Occipital lobe (tissue), 3 donors: Measurements from ENCODE around the gene PROZ. TPM values are rescaled to one million over a fixed set of nuclear protein-coding genes. Genes with fewer than 3 reads are reported as not detected.
A peak's percentile ranks its signal among the peaks of the same experiment; 100 is the strongest.

Experiments
- DNase-seq: peaks from one replicate; lab custom pipeline; 2025; lab: John Stamatoyannopoulos, UW
- small RNA-seq: library from RNA; depleted of rRNA; stranded (forward); fragments of <200 nt; gene quantifications from one replicate; pipeline ENCODE3, GENCODE V24; 2014
- total RNA-seq: library from RNA; depleted of rRNA; stranded (reverse); fragments of >200 nt; gene quantifications from one replicate; pipeline ENCODE4 v1.2.3, GENCODE V29; 2014

Gene PROZ
- total RNA-seq, 1 donor from 2014 or later = not detected

DNA sequence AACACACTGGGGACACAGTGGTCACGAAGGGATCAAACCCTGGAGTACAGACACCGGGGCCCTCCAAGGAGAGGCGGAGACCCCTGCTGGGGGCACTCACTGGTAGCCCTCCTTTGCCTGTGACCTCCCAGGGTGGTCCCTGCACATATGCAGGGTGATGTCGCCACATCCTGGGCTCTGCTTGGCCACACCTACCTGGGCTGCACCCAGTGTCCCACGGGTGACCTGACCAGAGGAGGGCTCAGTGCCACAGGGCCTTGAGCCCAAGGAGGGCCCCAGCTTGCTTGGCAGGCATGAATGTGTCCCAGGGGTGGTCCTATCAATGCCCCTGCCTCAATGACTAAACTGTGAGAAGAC is 45.9 kb downstream of the PROZ start:
- DNase-seq = no peak

GRCh38 chr13:113205428-113205931 is 47.0 kb downstream of the PROZ start:
- DNase-seq = no peak

DNA sequence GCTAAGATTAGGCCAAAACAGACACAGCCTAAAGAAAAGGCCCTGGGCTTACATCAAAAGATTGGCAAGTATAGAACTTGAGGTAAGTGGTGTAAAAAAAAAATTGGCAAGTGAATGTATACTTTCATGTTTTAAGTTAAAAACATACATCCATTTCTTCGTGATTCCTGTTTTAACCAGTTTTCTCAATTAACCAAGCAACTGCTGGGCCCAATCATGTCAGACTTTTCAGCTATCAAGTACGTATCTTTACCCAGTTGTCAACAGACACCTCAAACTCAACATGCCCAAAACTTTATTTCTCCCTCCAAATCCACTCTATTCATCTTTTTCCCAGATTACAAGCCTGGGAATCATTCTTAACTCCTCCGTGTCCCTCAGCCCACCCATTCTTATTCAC is 49.0 kb downstream of the PROZ start:
- DNase-seq = no peak

DNA sequence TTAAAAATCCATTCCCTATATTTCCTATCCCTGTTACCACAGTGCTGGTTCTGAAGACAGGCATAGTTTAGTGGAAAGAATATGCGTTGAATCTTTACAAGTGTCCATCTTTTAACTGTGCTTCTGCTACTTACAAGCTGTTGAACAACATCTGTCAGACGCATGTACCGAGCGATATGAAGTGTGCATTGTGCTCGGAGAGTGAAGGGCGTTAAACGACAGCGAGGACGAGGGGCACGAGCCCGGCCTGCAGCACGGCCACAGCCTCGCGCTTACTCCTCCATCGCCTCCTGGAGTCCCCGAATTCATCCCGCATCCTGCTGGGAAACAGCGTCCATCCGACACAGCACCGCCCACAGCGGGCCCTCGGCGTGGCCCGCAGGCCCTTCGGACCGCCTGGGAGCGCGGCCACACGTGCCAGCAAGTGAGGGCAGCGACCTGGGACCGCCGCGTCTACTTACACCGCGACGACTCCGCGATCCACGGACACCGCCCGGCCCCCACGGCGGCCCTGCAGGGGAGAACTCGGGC is 49.5 kb downstream of the PROZ start:
- no peak for DNase-seq

GRCh38 chr13:113208421-113209335 is 50.2 kb downstream of the PROZ start, which contains the start of gene PCID2:
PCID2 (minus strand) TSS chr13:113208669; CDS start chr13:113208634, 35 bp downstream.
- peak; percentile 79 for DNase-seq

- peak; percentile 63 for DNase-seq
These were observed 50.9 kb downstream of the PROZ start, which contains the start of gene CUL4A for GRCh38 chr13:113209336-113209758. CUL4A (plus strand) TSS chr13:113209613; CDS start chr13:113209628, 15 bp downstream.

- DNase-seq = peak; percentile 27
These were observed 51.4 kb downstream of the PROZ start for GRCh38 chr13:113209759-113210421.

DNA sequence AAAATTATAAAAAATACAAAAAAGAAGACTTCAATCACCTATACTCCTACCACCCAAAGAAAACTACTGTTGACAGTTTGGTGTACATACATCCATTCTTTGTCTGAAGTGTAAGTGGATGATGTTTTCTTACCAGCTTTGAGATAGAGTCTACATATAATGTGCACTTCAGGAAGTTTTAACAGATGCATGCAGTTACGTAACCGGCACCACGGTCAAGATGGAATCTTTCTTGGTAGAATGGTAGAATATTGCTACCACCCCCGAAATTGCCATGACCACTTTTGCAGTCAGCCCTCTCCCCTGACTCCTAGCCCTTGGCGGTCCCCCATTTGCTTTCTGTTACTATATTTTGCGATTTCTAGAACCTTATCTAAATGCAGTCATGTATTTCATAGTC is 52.4 kb downstream of the PROZ start:
- DNase-seq = no peak

GRCh38 chr13:113211774-113212173 is 53.3 kb downstream of the PROZ start:
- DNase-seq = no peak

DNA sequence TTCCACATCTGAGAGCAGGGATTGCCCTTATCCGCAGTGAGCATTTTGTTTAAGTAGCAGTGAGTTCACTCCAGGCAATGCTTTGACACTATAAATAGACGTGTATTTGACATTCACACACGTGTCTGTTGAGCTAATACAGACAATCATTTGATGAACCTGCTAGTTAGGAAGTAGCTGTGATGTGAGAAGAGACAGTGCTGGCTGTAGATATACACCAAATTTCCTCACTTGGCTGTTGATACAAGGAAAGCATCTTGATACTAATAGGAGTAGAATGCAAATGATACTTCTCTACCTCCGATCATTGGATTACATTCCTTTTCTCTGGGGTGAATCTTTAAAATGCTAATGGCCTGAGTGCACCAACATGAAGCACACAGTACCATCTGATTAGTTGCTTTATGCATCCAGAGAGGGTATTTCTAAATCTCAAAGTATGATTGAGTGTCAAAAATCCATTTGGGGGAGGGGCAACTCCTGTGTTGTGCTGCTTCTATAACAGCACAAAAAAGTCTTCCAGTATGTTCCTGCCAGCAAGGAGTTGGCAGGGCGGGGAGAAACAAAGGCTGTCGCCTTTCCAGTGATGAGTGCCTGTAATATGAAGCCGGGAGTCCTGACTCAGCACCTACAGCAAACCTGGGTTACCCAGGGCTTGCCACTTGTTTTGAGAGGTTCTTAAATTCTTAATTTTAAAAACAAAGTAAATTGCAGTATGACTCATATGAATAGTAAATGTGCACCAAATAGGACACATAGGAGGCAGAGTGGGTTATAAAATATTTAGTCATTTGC is 58.0 kb downstream of the PROZ start:
- DNase-seq = no peak

DNA sequence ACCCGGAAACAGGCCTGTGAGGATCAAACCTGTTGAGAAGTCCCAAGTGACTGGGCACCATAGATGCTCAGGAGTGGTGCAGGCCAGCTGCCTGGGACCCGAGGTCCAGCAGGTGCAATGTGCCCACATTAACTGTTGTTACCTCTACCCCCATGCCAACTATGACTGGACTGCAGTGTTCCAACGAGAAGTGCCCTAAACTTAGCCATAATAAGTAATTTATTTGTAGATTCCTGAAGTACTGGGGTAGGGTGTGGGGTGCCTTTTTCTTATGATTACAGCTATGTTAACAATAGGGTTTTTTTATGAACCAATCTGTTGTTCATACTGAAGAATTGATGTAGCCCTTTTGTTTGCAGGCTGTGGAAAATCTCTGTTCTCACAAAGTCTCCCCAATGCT is 60.1 kb downstream of the PROZ start:
- DNase-seq = no peak

GRCh38 chr13:113219256-113219940 is 61.0 kb downstream of the PROZ start:
- no peak for DNase-seq

GRCh38 chr13:113220141-113220598 is 61.7 kb downstream of the PROZ start:
- DNase-seq = no peak

DNA sequence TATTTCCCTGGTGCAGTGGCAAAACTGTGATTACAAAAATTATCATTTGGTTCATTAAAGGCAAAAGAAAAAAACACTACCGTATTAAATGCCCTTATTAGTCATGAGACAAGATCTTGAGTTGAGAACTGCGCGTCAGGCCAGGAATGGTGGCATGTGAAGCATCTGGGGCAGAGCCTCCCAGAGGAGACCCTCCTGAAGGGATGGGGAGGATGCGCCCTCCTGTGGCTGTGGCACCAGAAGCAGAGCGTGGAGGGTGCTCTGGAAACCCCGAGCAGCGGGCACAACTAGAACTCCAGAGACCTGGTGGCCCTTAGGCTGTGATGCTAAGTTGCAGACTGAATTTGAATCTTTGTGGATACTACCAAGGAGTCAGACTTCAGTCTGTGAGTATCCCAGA is 62.4 kb downstream of the PROZ start:
- no peak for DNase-seq

Small RNA genes within 50 kb of the gene (small RNA-seq; reads per million reads assigned to genes)
- gene AL137002.1 = not detected

Other genes starting within 250 kb of the PROZ start
- gene MCF2L, start 189.4 kb upstream of the PROZ start, total RNA-seq = 146 TPM
- 0.16 TPM for gene F7, start 52.9 kb upstream of the PROZ start, total RNA-seq
- gene F10, start 35.8 kb upstream of the PROZ start, total RNA-seq = 0.62 TPM
- gene PCID2, start 50.0 kb downstream of the PROZ start, total RNA-seq = 45.9 TPM
- gene CUL4A, start 51.0 kb downstream of the PROZ start, total RNA-seq = 55.7 TPM
- 55.1 TPM for gene LAMP1, start 138.6 kb downstream of the PROZ start, total RNA-seq
- 1.6 TPM for gene GRTP1, start 205.5 kb downstream of the PROZ start, total RNA-seq